Measurements from ENCODE around the gene ROCK1. TPM values are rescaled to one million over a fixed set of nuclear protein-coding genes. Genes with fewer than 3 reads are reported as not detected.

The ROCK1 gene
- total RNA-seq, 4 donors from 2014 or later = 40.6 to 111 (median 54.9) TPM

GRCh38 chr18:21100146-21100545 lies 11.5 kb downstream of the ROCK1 start:
- H3K36me3 ChIP-seq = no peaks in the 10 kb centered on the region
- TF ChIP-seq CTCF (IDR thresholded peaks at IDR 0.05) (no peak), POLR2A (IDR thresholded peaks at IDR 0.05) (no peak)
- peaks cover 0 to 29% (median 5%) of the 10 kb centered on the region in 4 donors for H3K4me1 ChIP-seq
- no peak overlapping the region for H3K4me3 ChIP-seq
- H3K27ac ChIP-seq = no peak overlapping the region
- no peak for DNase-seq
- no peaks in the 10 kb centered on the region for H3K9me3 ChIP-seq
- H3K27me3 ChIP-seq = no peaks in the 10 kb centered on the region

GRCh38 chr18:21099442-21099841 lies 12.2 kb downstream of the ROCK1 start:
- Histone ChIP-seq H3K9me3 (no peaks in the 10 kb centered on the region), H3K36me3 (no peaks in the 10 kb centered on the region), H3K27ac (peak overlapping the region in 1 of 4 donors; percentile 44), H3K4me1 (peaks cover 0 to 25% (median 5%) of the 10 kb centered on the region in 4 donors), H3K4me3 (no peak overlapping the region), H3K27me3 (no peaks in the 10 kb centered on the region)
- DNase-seq = peak in 1 of 3 donors; percentile 53
- TF ChIP-seq POLR2A (IDR thresholded peaks at IDR 0.05) (no peak), CTCF (IDR thresholded peaks at IDR 0.05) (no peak)

- no peak for DNase-seq
- H3K4me3 ChIP-seq = no peak overlapping the region
- H3K9me3 ChIP-seq = no peaks in the 10 kb centered on the region
- H3K4me1 ChIP-seq = peaks cover 0 to 25% (median 5%) of the 10 kb centered on the region in 4 donors
- H3K36me3 ChIP-seq = no peaks in the 10 kb centered on the region
- H3K27ac ChIP-seq = no peak overlapping the region
- H3K27me3 ChIP-seq = no peaks in the 10 kb centered on the region
- TF ChIP-seq POLR2A (IDR thresholded peaks at IDR 0.05) (no peak), CTCF (IDR thresholded peaks at IDR 0.05) (no peak)
These were observed 14.9 kb downstream of the ROCK1 start for GRCh38 chr18:21096760-21097159.

GRCh38 chr18:21093133-21093532 lies 18.5 kb downstream of the ROCK1 start:
- DNase-seq = no peak
- H3K9me3 ChIP-seq = no peaks in the 10 kb centered on the region
- H3K4me3 ChIP-seq = no peak overlapping the region
- no peak overlapping the region for H3K27ac ChIP-seq
- peaks cover 0 to 5% (median 0%) of the 10 kb centered on the region in 4 donors for H3K4me1 ChIP-seq
- no peak for TF ChIP-seq POLR2A (IDR thresholded peaks at IDR 0.05)
- TF ChIP-seq CTCF (IDR thresholded peaks at IDR 0.05) = no peak
- no peaks in the 10 kb centered on the region for H3K27me3 ChIP-seq
- no peaks in the 10 kb centered on the region for H3K36me3 ChIP-seq

- Histone ChIP-seq H3K4me3 (no peak overlapping the region), H3K36me3 (no peaks in the 10 kb centered on the region), H3K9me3 (no peaks in the 10 kb centered on the region), H3K27ac (no peak overlapping the region), H3K4me1 (peaks cover 0 to 5% (median 0%) of the 10 kb centered on the region in 4 donors), H3K27me3 (no peaks in the 10 kb centered on the region)
- no peak for DNase-seq
- TF ChIP-seq POLR2A (IDR thresholded peaks at IDR 0.05) (no peak), CTCF (IDR thresholded peaks at IDR 0.05) (no peak)
These were observed 20.9 kb downstream of the ROCK1 start for GRCh38 chr18:21090680-21091079.

All from Peyer's patch (tissue), 4 donors.